Epithelial cell of esophagus (primary cell): ENCODE results near the gene SLC9A8.

ENCODE experiments used
- DNase-seq: peaks from one replicate; pipeline ENCODE4 v3.0.0; 2010; ENCODE audit warnings: low read depth
- H3K4me3 ChIP-seq: 2 replicates; pipeline ENCODE4 v1.5.1; 2011; ENCODE audit warnings: mild to moderate bottlenecking, low read length, control low read depth
- TF ChIP-seq, protein P1 (sequence below): IDR thresholded peaks from 2 replicates; pipeline ENCODE4 v1.5.1; 2011; ENCODE audit warnings: low read depth, mild to moderate bottlenecking, low read length, control low read depth, inconsistent platforms; ENCODE audit not compliant: insufficient read depth; ENCODE audit errors: missing control alignments

The SLC9A8 gene

DNA sequence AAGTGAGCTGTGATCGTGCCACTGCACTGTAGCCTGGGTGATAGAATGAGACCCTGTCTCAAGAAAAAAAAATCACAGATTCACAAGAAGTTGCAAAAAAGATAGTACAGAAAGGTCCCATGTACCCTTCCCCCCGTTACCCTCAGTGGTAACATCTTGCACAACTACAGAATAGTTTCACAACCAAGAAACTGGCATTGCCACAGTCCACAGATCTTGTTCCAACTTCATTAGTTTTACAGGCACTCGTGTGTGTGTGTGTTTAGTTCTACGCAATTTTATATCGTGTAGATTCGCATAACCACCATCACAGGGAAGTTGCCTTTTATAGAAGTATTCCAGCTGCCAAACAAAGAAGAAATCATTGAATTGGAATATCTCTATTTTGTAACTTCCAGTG is 83.6 kb downstream of the SLC9A8 start:
- TF ChIP-seq, protein P1, sequence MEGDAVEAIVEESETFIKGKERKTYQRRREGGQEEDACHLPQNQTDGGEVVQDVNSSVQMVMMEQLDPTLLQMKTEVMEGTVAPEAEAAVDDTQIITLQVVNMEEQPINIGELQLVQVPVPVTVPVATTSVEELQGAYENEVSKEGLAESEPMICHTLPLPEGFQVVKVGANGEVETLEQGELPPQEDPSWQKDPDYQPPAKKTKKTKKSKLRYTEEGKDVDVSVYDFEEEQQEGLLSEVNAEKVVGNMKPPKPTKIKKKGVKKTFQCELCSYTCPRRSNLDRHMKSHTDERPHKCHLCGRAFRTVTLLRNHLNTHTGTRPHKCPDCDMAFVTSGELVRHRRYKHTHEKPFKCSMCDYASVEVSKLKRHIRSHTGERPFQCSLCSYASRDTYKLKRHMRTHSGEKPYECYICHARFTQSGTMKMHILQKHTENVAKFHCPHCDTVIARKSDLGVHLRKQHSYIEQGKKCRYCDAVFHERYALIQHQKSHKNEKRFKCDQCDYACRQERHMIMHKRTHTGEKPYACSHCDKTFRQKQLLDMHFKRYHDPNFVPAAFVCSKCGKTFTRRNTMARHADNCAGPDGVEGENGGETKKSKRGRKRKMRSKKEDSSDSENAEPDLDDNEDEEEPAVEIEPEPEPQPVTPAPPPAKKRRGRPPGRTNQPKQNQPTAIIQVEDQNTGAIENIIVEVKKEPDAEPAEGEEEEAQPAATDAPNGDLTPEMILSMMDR: no peak
- H3K4me3 ChIP-seq: no peak overlapping the region
- no peak for DNase-seq

- H3K4me3 ChIP-seq: no peak overlapping the region
- TF ChIP-seq, protein P1: no peak
- DNase-seq: no peak
These were observed 87.1 kb downstream of the SLC9A8 start for GRCh38 chr20:49899541-49900383.

DNA sequence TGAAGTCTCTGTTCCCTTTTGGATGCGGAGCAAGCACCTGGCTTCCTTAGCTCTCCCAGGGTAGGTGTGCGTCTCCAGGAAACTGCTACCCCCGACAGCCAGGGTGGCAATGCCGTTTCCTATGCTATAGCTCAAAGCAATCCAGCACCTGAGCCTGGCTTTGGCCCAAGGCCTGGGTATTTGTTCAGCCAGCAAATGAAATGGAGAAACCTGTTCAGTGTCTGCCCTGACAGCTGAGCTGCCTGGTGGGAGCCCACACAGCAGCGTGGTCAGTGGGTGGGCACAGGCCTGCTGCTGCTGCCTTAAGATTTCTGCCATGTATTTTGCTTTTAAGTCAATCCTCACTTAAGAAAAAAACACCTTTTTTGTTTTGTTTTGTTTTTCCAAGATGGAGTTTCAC is 89.0 kb downstream of the SLC9A8 start:
- no peak overlapping the region for H3K4me3 ChIP-seq
- TF ChIP-seq, protein P1: no peak
- no peak for DNase-seq

DNA sequence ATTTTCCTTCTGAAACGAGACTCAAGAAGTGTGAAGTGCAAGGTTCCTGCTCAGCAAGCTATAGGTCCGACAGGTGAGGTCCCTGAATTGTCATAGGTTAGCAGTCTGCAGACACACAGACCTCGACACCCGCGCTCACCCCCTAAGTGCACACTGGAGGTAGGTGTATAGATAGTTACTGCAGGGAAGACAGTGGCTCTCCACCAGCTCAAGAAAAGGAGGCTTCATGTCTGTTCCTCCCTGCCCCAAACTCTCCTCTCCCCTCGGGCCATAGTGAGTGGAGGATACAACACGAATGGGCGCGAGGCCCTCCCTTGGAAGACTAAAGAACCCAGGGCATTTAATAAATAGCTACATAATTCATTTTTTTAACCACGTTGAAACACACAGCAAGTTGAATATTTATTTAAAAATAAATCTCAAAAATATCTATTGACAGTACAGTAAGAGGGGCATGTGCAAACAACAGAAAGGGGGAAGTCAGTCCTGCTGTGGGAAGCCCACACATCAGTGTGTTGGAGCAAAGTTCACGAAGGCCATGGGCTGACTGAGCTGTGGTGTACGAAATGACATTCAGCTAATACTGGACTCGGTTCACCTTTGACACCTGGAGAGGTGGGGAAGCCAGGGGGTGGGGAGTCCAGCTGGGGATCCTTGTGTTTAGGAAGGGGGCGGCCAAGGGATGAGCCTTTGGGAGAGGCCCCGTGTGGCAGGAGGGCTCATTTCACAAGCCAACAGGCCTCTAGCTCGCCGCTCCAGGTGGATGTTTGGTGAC is 92.0 kb downstream of the SLC9A8 start:
- no peak overlapping the region for H3K4me3 ChIP-seq
- TF ChIP-seq, protein P1: no peak
- DNase-seq: no peak

- TF ChIP-seq, protein P1: no peak
- H3K4me3 ChIP-seq: no peak overlapping the region
- DNase-seq: no peak
These were observed 92.9 kb downstream of the SLC9A8 start for GRCh38 chr20:49905415-49906091.

DNA sequence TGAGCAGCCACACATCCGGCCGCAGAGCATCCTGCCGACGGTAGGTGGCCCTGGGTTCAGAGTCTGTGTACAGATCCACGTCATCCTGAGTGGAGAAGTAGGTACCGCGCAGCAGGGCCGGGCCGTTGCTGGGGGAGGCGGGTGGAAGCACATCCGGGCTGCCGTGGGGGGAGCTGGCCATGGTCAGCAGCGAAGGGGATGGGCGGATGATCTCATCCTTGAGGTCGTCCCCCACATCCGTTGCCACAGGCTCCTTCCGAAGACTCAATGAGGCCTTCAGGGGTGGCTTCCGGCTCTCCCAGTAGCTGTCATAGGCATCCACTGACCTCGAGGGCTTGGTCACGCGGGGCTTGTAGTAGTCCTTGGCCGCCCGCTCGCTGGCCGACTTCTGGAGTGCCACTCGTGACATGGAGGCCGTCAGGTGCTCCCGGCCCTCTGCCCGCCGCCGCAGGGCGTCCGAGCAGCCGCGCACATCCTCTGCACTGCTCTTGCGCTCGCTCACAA is 93.5 kb downstream of the SLC9A8 start:
- TF ChIP-seq, protein P1: no peak
- no peak for DNase-seq
- no peak overlapping the region for H3K4me3 ChIP-seq
